Measurements from ENCODE around the gene LENG8. TPM values are rescaled to one million over a fixed set of nuclear protein-coding genes. Genes with fewer than 3 reads are reported as not detected.

LENG8 gene
- total RNA-seq (2014; rRNA removed; shearing (Covaris generic)): 55.7 and 63.2 TPM in 2 replicates
- 137 and 170 TPM in 2 replicates for total RNA-seq (2022)
- Bru-seq, nascent RNA: percentile 78 among the genes with signal in this experiment
- percentile 97 among the genes with signal in this experiment for BruChase-seq, experiment 1, labeled RNA remaining after a 6-hour chase
- percentile 94 among the genes with signal in this experiment for BruChase-seq, experiment 2, labeled RNA remaining after a 2-hour chase
- long read RNA-seq, full-length matches to known transcripts: 18 of 135 reads
- long read RNA-seq, partial matches to known transcripts: 42 of 135 reads
- long read RNA-seq, other reads (novel, unspliced or antisense): 75 of 135 reads

GRCh38 chr19:54448774-54449700 lies at the start of gene LENG8:
LENG8 (plus strand) TSS chr19:54449199; CDS start chr19:54451345, 2,146 bp downstream.
- no TSS peak for BruUV-seq (replicated peaks)
- Histone ChIP-seq H3K4me1 (ENCODE audit: insufficient read depth, low read length, poor library complexity, severe bottlenecking) (peaks cover 26% of the 10 kb centered on the region), H4K20me1 (ENCODE audit: insufficient read depth, low read length) (peaks cover 28% of the 10 kb centered on the region)

GRCh38 chr19:54400913-54401312 lies 48.1 kb upstream of the LENG8 start:
- TF ChIP-seq CTCF (conservative IDR thresholded peaks at IDR 0.05; ENCODE audit: low read length) (no peak), EZH2phosphoT487 (IDR thresholded peaks at IDR 0.05; ENCODE audit: borderline replicate concordance, low read depth, low read length) (no peak)
- Histone ChIP-seq H3K27ac (ENCODE audit: low read depth, low read length, poor library complexity, severe bottlenecking) (no peak overlapping the region), H4K20me1 (ENCODE audit: insufficient read depth, low read length) (no peaks in the 10 kb centered on the region), H3K4me2 (ENCODE audit: low read length) (no peak overlapping the region), H3K9me3 (ENCODE audit: low read length) (no peaks in the 10 kb centered on the region), H3K4me1 (ENCODE audit: insufficient read depth, low read length, poor library complexity, severe bottlenecking) (no peaks in the 10 kb centered on the region), H3K9me2 (ENCODE audit: insufficient read depth, low read length) (no peaks in the 10 kb centered on the region), H3K36me3 (ENCODE audit: insufficient read depth, low read length) (no peaks in the 10 kb centered on the region), H3K4me3 (ENCODE audit: low read depth, low read length, poor library complexity, severe bottlenecking) (no peak overlapping the region), H2AFZ (ENCODE audit: low read length) (no peak overlapping the region), H3K79me2 (ENCODE audit: insufficient read depth, low read depth, low read length) (no peaks in the 10 kb centered on the region)
- no TSS peak for BruUV-seq (replicated peaks)
- intact Hi-C loops (cut with micrococcal nuclease; ENCODE audit: unreplicated experiment): no loop called here
- no peak for DNase-seq (ENCODE audit: low spot score)
- CTCF ChIA-PET (ENCODE audit: unreplicated experiment): no interaction called here
- POLR2A ChIA-PET: no interaction called here

More at GRCh38 chr19:54448774-54449700, at the start of gene LENG8:
- H3K9me3 ChIP-seq (ENCODE audit: low read length): no peaks in the 10 kb centered on the region
- peak within 1 kb of the TSS; percentile 98 for H3K4me3 ChIP-seq (ENCODE audit: low read depth, low read length, poor library complexity, severe bottlenecking)
- no peaks in the 10 kb centered on the region for H3K9me2 ChIP-seq (ENCODE audit: insufficient read depth, low read length)
- intact Hi-C loops (cut with micrococcal nuclease; ENCODE audit: unreplicated experiment): loop anchor here (1.0 kb wide), 1 partner anchor 15 kb away; no protein-coding TSS in a partner anchor
- H3K36me3 ChIP-seq (ENCODE audit: insufficient read depth, low read length): peaks cover 67% of the 10 kb centered on the region
- peak within 1 kb of the TSS; percentile 72 for H3K27ac ChIP-seq (ENCODE audit: low read depth, low read length, poor library complexity, severe bottlenecking)
- POLR2A ChIA-PET: interaction anchor here (0.6 to 0.7 kb wide), 2 partner anchors 17 to 250 kb away, joined by 3 to 4 read pairs; no protein-coding TSS in a partner anchor
- H2AFZ ChIP-seq (ENCODE audit: low read length): peak within 1 kb of the TSS; percentile 68; the same call in 1 of the 2 replicates
- H3K4me2 ChIP-seq (ENCODE audit: low read length): peak within 1 kb of the TSS; percentile 87
- CTCF ChIA-PET (ENCODE audit: unreplicated experiment): no interaction called here
- TF ChIP-seq EZH2phosphoT487 (IDR thresholded peaks at IDR 0.05; ENCODE audit: borderline replicate concordance, low read depth, low read length): no peak
- no peak for TF ChIP-seq CTCF (conservative IDR thresholded peaks at IDR 0.05; ENCODE audit: low read length)
- peaks cover 51% of the 10 kb centered on the region for H3K79me2 ChIP-seq (ENCODE audit: insufficient read depth, low read depth, low read length)
- peak; percentile 98 for DNase-seq (ENCODE audit: low spot score)

Data from OCI-LY7 (cell line).